GM10266 (cell line): ENCODE results near the gene GLRX5.
A peak's percentile ranks its signal among the peaks of the same experiment; 100 is the strongest.

ENCODE experiments used
- DNase-seq: peaks from one replicate; pipeline ENCODE4 v3.0.0; 2012; ENCODE audit errors: extremely low spot score
- TF ChIP-seq, protein P1 (sequence below): IDR thresholded peaks from 2 replicates; pipeline ENCODE4 v1.5.1; 2012; ENCODE audit warnings: mild to moderate bottlenecking, low read depth; ENCODE audit not compliant: control insufficient read depth, insufficient read depth; ENCODE audit errors: missing control alignments

GLRX5 gene

GRCh38 chr14:95499354-95499750 is 35.5 kb upstream of the GLRX5 start:
- TF ChIP-seq, protein P1, sequence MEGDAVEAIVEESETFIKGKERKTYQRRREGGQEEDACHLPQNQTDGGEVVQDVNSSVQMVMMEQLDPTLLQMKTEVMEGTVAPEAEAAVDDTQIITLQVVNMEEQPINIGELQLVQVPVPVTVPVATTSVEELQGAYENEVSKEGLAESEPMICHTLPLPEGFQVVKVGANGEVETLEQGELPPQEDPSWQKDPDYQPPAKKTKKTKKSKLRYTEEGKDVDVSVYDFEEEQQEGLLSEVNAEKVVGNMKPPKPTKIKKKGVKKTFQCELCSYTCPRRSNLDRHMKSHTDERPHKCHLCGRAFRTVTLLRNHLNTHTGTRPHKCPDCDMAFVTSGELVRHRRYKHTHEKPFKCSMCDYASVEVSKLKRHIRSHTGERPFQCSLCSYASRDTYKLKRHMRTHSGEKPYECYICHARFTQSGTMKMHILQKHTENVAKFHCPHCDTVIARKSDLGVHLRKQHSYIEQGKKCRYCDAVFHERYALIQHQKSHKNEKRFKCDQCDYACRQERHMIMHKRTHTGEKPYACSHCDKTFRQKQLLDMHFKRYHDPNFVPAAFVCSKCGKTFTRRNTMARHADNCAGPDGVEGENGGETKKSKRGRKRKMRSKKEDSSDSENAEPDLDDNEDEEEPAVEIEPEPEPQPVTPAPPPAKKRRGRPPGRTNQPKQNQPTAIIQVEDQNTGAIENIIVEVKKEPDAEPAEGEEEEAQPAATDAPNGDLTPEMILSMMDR: no peak
- no peak for DNase-seq

GRCh38 chr14:95500201-95500681 is 34.6 kb upstream of the GLRX5 start:
- TF ChIP-seq, protein P1: no peak
- no peak for DNase-seq

- DNase-seq: no peak
- TF ChIP-seq, protein P1: no peak
Measured at GRCh38 chr14:95500772-95501401, 34.0 kb upstream of the GLRX5 start.

- TF ChIP-seq, protein P1: no peak
- DNase-seq: no peak
Measured at GRCh38 chr14:95502381-95502950, 32.4 kb upstream of the GLRX5 start.

- peak; percentile 52 for DNase-seq
Measured at GRCh38 chr14:95503365-95504134, 31.3 kb upstream of the GLRX5 start.

GRCh38 chr14:95504135-95505029 is 30.5 kb upstream of the GLRX5 start:
- peak; percentile 38 for DNase-seq
- TF ChIP-seq, protein P1: no peak

More at GRCh38 chr14:95503365-95504134, 31.3 kb upstream of the GLRX5 start:
- TF ChIP-seq, protein P1: no peak
